UCSD-AML1 (cell line): ENCODE measurements around the gene ODR4.
"Not testable (repeated sequence)": the region's sequence is repeated elsewhere in the genome, so short reads cannot be mapped to it uniquely, and the experiment has no call there.

Experiments used
- DNase-seq: peaks from one replicate; lab custom pipeline; 2025; ENCODE audit not compliant: unreplicated experiment; lab: John Stamatoyannopoulos, UW

ODR4 gene

GRCh38 chr1:186375152-186375928, at the start of gene ODR4, which contains the start of gene TPR:
Gene ODR4 (plus strand): TSS chr1:186375838. CDS start chr1:186379786, 3,948 bp downstream.
Gene TPR (minus strand): TSS chr1:186375253. CDS start chr1:186375028, 225 bp downstream.
- peak; percentile 100 for DNase-seq

- DNase-seq: no peak
Measured at GRCh38 chr1:186326009-186326408, 49.6 kb upstream of the ODR4 start.

- no peak for DNase-seq
Measured at GRCh38 chr1:186327331-186327730, 48.3 kb upstream of the ODR4 start.

GRCh38 chr1:186330758-186331157, 44.9 kb upstream of the ODR4 start:
- DNase-seq: no peak

- DNase-seq: no peak
Measured at GRCh38 chr1:186337554-186337953, 38.1 kb upstream of the ODR4 start.

- DNase-seq: no peak
Measured at GRCh38 chr1:186340772-186341171, 34.9 kb upstream of the ODR4 start.

GRCh38 chr1:186347837-186348691, 27.6 kb upstream of the ODR4 start:
- not testable (repeated sequence) for DNase-seq

- peak; percentile 18 for DNase-seq
Measured at GRCh38 chr1:186374303-186375151, 1.1 kb upstream of the ODR4 start.

GRCh38 chr1:186375929-186376319, 286 bp downstream of the ODR4 start:
- DNase-seq: no peak

GRCh38 chr1:186386725-186387383, 11.2 kb downstream of the ODR4 start:
- no peak for DNase-seq

GRCh38 chr1:186390925-186391324, 15.3 kb downstream of the ODR4 start:
- no peak for DNase-seq

- DNase-seq: no peak
Measured at GRCh38 chr1:186391841-186392240, 16.2 kb downstream of the ODR4 start.

GRCh38 chr1:186392711-186393110, 17.1 kb downstream of the ODR4 start:
- DNase-seq: not testable (repeated sequence)

- not testable (repeated sequence) for DNase-seq
Measured at GRCh38 chr1:186401446-186401845, 25.8 kb downstream of the ODR4 start.

- no peak for DNase-seq
Measured at GRCh38 chr1:186403632-186404031, 28.0 kb downstream of the ODR4 start.

GRCh38 chr1:186404454-186405051, 28.9 kb downstream of the ODR4 start:
- DNase-seq: no peak

- DNase-seq: no peak
Measured at GRCh38 chr1:186409091-186409490, 33.5 kb downstream of the ODR4 start.

GRCh38 chr1:186413319-186413718, 37.7 kb downstream of the ODR4 start:
- DNase-seq: no peak

- no peak for DNase-seq
Measured at GRCh38 chr1:186418503-186418902, 42.9 kb downstream of the ODR4 start.

GRCh38 chr1:186420311-186420710, 44.7 kb downstream of the ODR4 start:
- no peak for DNase-seq
